Measurements from ENCODE around the gene VSIG4.

DNA sequence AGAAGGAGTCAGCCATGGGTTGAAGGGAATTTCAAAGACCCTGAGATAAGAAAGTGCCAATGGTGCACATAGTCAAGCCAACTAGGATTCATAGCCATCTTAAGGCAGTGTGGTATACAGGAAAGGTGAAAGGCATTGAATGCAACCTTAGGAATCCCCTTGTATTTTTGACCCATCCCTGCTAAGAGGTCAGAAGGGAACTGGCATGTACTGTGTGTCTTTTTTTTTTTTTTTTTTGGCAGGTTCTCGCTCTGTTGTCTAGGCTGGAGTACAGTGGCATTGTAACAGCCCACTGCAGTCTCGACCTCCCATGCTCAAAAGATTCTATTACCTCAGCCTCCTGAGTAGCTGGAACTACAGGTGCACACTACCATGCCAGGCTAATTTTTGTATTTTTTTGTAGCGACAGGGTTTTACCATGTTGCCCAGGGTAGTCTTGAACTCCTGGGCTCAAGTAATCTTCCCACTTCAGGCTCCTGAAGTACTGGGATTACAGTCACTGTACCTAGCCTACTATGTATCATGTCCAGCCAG is 40.8 kb downstream of the VSIG4 start:
- TF ChIP-seq, protein P1, sequence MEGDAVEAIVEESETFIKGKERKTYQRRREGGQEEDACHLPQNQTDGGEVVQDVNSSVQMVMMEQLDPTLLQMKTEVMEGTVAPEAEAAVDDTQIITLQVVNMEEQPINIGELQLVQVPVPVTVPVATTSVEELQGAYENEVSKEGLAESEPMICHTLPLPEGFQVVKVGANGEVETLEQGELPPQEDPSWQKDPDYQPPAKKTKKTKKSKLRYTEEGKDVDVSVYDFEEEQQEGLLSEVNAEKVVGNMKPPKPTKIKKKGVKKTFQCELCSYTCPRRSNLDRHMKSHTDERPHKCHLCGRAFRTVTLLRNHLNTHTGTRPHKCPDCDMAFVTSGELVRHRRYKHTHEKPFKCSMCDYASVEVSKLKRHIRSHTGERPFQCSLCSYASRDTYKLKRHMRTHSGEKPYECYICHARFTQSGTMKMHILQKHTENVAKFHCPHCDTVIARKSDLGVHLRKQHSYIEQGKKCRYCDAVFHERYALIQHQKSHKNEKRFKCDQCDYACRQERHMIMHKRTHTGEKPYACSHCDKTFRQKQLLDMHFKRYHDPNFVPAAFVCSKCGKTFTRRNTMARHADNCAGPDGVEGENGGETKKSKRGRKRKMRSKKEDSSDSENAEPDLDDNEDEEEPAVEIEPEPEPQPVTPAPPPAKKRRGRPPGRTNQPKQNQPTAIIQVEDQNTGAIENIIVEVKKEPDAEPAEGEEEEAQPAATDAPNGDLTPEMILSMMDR (IDR thresholded peaks at IDR 0.05), result no peak
- TF ChIP-seq, protein P2, sequence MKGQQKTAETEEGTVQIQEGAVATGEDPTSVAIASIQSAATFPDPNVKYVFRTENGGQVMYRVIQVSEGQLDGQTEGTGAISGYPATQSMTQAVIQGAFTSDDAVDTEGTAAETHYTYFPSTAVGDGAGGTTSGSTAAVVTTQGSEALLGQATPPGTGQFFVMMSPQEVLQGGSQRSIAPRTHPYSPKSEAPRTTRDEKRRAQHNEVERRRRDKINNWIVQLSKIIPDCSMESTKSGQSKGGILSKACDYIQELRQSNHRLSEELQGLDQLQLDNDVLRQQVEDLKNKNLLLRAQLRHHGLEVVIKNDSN (IDR thresholded peaks at IDR 0.05; ENCODE audit: borderline replicate concordance, low read depth), result no peak
- TF ChIP-seq EZH2phosphoT487 (IDR thresholded peaks at IDR 0.05; ENCODE audit: borderline replicate concordance, low read depth) (no peak), RCOR1 (IDR thresholded peaks at IDR 0.05; ENCODE audit: low read length) (no peak), ELF1 (IDR thresholded peaks at IDR 0.05) (no peak), FOXJ3 (CRISPR knock-in tag; IDR thresholded peaks at IDR 0.05) (no peak), POLR2AphosphoS5 (IDR thresholded peaks at IDR 0.05; ENCODE audit: low read depth, low read length) (no peak)
- TF ChIP-seq, protein P3, sequence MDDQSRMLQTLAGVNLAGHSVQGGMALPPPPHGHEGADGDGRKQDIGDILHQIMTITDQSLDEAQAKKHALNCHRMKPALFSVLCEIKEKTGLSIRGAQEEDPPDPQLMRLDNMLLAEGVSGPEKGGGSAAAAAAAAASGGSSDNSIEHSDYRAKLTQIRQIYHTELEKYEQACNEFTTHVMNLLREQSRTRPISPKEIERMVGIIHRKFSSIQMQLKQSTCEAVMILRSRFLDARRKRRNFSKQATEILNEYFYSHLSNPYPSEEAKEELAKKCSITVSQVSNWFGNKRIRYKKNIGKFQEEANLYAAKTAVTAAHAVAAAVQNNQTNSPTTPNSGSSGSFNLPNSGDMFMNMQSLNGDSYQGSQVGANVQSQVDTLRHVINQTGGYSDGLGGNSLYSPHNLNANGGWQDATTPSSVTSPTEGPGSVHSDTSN (IDR thresholded peaks at IDR 0.05), result no peak
- TF ChIP-seq, protein P4, sequence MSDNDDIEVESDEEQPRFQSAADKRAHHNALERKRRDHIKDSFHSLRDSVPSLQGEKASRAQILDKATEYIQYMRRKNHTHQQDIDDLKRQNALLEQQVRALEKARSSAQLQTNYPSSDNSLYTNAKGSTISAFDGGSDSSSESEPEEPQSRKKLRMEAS (IDR thresholded peaks at IDR 0.05; ENCODE audit: low read depth), result no peak

Data from SK-N-SH (cell line).